Germinal center (tissue), 1 donor: ENCODE results near the gene CYS1.
A peak's percentile ranks its signal among the peaks of the same experiment; 100 is the strongest.
"Not testable (repeated sequence)": the region's sequence is repeated elsewhere in the genome, so short reads cannot be mapped to it uniquely, and the experiment has no call there.

Source experiments
- DNase-seq: peaks from one replicate; pipeline ENCODE4 v3.0.0; 2012; ENCODE audit warnings: mixed read lengths, low spot score

CYS1 gene

GRCh38 chr2:10046931-10047330 lies 33.3 kb downstream of the CYS1 start:
- no peak for DNase-seq

- DNase-seq = no peak
Measured at GRCh38 chr2:10045561-10046355, 34.5 kb downstream of the CYS1 start.

GRCh38 chr2:10043906-10044601 lies 36.2 kb downstream of the CYS1 start:
- peak; percentile 89 for DNase-seq

- peak; percentile 94 for DNase-seq
Measured at GRCh38 chr2:10043256-10043905, 36.8 kb downstream of the CYS1 start, which contains the start of gene KLF11. Gene KLF11 (plus strand): TSS chr2:10043550. CDS start chr2:10043717, 167 bp downstream.

GRCh38 chr2:10042301-10043161 lies 37.7 kb downstream of the CYS1 start:
- peak; percentile 33 for DNase-seq

GRCh38 chr2:10041711-10042110 lies 38.5 kb downstream of the CYS1 start:
- DNase-seq = no peak

GRCh38 chr2:10039658-10040410 lies 40.4 kb downstream of the CYS1 start:
- DNase-seq = no peak

- DNase-seq = no peak
Measured at GRCh38 chr2:10038716-10039115, 41.5 kb downstream of the CYS1 start.

- DNase-seq = no peak
Measured at GRCh38 chr2:10038123-10038522, 42.1 kb downstream of the CYS1 start.

- DNase-seq = peak; percentile 44
Measured at GRCh38 chr2:10036095-10036884, 43.9 kb downstream of the CYS1 start.

GRCh38 chr2:10035633-10036032 lies 44.6 kb downstream of the CYS1 start:
- no peak for DNase-seq

GRCh38 chr2:10035053-10035422 lies 45.2 kb downstream of the CYS1 start:
- no peak for DNase-seq

GRCh38 chr2:10034333-10035052 lies 45.7 kb downstream of the CYS1 start:
- DNase-seq = no peak

- DNase-seq = no peak
Measured at GRCh38 chr2:10033251-10034006, 46.8 kb downstream of the CYS1 start.

- DNase-seq = no peak
Measured at GRCh38 chr2:10032746-10033105, 47.5 kb downstream of the CYS1 start.

GRCh38 chr2:10031886-10032745 lies 48.1 kb downstream of the CYS1 start:
- DNase-seq = no peak

- not testable (repeated sequence) for DNase-seq
Measured at GRCh38 chr2:10030798-10031197, 49.4 kb downstream of the CYS1 start.

GRCh38 chr2:10030311-10030736 lies 49.9 kb downstream of the CYS1 start:
- no peak for DNase-seq
